Stromal cell of bone marrow (primary cell): ENCODE measurements around the gene MPZL1.

ENCODE experiments used
- DNase-seq: peaks from one replicate; pipeline ENCODE4 v3.0.0-alpha.2; 2012; ENCODE audit warnings: low read depth

The MPZL1 gene

GRCh38 chr1:167721617-167722151 is at the start of gene MPZL1:
Gene MPZL1 (plus strand): TSS chr1:167721982. CDS start chr1:167722152, 170 bp downstream.
- peak; percentile 87 for DNase-seq

- no peak for DNase-seq
Observed at GRCh38 chr1:167672831-167673230, 49.0 kb upstream of the MPZL1 start.

DNA sequence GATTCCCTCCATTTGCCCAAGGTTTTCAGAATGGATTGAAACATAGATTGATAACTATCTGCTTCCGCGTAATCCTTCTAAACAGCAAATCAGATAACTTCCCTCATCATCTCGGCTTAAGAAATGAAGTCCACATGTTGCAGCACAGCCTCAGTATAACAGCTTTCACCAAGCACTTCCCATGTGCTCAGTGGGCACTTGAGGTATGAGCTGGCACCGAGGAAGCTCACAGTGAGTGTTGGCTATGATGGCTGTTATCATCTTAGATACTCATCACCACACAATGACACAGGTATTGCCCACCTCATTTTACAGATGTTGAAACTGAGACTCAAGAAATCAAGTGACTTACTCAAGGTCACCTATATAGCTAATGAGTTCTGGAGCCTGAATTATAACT is 48.5 kb upstream of the MPZL1 start:
- DNase-seq = no peak

- no peak for DNase-seq
Observed at GRCh38 chr1:167674156-167674555, 47.6 kb upstream of the MPZL1 start.

DNA sequence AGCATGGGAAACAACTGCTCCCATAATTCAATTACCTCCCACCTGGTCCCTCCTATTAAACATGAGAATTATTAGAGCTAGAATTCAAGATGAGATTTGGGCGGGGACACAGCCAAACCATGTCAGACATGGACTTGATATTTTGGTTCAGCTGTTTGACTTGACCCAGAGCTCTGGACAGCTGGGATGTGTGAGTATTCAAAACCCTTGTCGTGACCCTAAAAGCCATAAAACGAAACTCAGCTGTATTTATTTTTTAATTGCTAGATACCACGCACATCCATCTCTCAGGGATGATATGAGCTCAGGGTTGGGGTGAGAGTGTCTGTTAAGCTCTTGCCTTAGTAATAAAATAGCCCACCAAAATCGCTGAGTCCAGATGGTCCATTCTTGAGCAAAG is 46.3 kb upstream of the MPZL1 start:
- no peak for DNase-seq

DNA sequence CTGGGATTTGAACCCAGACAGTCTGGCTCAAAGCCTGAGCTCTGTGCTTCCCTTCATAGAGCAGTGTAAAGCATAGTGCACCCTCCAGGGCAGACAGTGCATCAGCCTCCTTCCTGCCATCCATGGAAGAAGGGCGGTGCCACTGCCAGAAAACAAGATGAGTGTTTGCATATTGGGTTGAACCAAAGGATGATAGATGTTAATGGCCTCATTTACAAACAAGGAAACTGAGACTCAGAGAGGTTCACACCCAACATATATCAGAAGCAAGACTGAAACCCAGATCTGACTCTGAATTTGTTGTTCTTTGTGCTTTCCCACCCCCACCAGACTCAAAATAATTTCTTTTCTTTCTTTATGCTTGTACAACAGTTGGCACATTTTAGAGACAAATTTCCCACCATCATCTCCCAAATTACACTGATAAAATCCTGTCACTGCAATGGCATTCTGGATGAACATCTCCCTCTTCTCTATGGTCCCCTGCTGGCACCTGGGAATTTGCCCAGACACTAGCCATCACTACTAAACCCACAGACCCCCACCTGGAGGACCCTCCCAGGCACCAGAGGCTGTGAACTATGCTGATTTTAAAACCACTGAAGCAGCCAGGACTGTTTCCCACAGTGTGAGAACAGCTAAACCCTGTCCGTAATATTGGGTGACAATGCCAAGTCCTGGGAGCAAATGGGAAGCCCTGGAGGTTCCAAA is 45.4 kb upstream of the MPZL1 start:
- DNase-seq = no peak

GRCh38 chr1:167676916-167677848 is 44.6 kb upstream of the MPZL1 start:
- DNase-seq = no peak

DNA sequence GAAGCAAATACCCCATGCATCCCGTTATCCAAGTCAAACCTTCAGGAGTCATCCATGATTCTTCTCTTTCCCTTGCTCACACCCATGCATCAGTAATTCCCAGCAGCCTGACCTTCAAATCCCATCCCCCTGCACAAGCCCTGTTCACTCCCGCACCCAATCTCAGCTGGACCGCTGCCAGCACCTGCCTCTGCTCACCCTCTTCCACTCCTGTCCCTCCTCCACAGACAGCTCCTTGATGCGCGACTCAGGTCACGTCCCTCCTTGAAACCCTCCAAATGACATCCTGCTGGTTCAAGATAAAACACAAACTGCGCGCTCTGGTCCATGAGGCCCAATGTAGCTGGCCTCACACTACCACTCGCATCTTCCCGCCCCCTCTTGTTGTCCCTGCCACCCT is 43.4 kb upstream of the MPZL1 start:
- no peak for DNase-seq

- no peak for DNase-seq
Observed at GRCh38 chr1:167678838-167679237, 42.9 kb upstream of the MPZL1 start.

DNA sequence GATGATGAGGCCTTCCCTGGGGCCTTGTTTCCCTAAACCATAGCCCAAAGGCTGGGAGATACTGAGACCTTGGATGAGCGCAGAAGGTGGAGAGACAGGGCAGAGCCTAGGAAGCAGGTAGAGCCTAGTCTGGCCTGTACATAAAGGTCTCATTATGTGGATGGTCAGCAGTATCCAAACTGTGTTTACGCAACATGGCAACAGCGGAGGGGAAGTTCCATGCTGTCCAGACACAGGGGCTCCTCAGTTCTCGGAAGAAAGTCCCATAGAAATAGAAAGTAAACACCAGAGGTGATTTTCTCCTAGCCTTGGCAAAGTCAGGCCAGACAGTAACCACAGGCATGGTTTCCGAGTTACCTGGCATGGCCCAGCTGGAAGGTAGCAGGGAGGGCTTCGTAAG is 42.1 kb upstream of the MPZL1 start:
- DNase-seq = no peak

DNA sequence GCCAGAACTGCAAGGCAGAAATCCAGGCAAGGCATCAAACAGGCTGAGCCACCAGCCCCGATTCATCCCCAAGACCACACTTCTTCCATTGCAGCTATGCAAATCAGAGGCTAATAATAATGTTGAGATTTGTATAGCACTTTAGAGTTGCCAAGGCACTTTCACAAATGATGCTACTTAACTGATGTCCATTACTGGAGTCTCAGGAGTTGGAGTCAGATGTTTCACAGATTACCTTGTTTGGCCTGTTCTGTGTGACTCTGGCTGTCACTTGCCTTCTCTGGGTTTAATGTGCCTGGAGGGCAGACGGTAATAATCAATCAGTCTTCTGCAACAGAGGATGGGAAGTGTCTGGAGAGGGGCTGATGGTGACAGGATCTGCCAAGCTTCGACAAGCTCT is 40.8 kb upstream of the MPZL1 start:
- DNase-seq = no peak

DNA sequence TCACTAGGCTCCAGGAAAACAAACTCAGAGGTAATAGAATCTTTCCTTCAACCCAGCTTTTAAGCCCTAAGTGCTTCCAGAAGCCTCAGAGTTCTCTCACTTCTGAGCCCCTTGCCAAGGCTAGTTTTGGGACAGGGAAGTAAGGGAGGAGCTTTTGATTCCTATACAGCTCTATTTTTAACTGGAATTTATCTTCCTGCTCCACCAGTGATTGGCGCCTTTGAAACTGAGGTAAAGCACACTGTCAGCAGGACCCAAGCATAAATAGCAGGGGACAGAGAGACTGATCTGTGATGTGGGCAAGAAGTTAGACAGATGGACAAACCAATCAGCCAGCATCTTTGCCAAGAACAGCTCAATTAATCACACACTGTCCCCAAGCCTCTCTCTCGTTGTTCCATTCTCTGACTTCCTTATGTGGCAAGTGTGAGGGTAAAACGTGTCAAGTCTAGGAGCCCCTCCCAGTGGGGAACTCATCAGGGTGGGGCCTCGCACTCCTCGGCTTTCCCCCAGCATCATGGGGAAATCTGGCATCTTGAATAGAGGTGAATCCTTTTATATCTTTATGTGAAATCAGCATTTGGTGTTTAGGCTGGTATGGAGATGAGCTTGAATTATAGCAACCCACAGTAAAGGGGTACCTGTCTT is 40.2 kb upstream of the MPZL1 start:
- DNase-seq = no peak

DNA sequence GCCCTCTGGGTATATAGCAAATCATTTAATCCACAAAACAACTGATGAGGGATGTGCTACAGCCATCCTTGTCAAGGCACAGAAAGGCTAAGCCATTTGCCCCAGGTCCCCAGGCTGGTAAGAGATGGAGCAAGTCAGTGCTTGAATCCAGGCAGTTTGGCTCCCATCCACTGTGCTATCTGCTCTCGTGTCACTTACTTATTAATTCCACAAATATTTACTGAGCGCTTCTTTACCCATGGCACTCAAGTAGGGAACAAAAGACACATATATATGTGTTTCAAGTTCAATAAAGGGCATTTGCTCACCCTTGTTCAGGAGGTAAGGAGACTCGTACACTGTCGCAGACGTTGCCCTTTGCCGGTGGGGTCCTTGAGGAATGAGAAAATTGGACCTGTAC is 38.6 kb upstream of the MPZL1 start:
- no peak for DNase-seq

DNA sequence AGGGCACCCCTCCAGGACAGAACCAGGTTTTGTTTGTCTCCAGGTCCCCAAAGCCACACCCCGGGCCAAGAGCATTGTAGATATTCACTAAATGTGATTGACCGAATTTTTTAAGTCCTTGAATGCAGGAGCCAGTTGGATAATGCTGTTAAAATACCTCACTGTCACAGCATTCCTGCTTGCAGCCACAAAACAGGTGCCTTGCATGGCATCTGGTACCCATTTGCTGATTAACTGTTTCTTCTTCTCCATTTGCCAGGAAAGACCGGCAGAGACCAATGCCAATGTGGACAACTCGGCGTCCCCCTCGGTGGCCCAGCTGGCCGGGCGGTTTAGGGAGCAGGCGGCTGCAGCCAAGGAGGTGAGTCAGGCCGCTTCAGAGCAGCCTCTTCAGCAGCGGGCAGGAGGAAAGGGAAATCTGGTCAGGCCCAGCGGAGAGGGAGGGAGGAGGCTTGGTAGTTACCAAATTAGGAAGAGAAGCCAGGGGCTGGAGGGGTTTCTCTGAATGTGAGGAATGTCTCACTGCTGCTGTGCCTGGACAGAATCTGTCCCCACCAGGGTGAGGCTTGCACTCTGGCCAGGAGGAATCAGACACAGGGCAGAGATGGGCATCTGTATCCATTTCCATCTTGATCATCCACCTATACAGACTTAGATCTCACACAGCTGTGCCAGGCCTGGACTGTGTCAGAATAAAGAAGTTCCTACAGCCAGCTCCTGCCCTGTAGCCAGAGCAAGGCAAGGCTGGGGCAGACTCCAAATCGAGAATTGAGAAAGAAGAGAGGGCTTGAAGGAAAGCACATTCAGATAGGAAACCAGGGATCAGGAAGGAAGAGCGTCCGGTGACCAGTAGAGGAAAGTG is 37.9 kb upstream of the MPZL1 start:
- DNase-seq = no peak

- no peak for DNase-seq
Observed at GRCh38 chr1:167685844-167686243, 35.9 kb upstream of the MPZL1 start.

DNA sequence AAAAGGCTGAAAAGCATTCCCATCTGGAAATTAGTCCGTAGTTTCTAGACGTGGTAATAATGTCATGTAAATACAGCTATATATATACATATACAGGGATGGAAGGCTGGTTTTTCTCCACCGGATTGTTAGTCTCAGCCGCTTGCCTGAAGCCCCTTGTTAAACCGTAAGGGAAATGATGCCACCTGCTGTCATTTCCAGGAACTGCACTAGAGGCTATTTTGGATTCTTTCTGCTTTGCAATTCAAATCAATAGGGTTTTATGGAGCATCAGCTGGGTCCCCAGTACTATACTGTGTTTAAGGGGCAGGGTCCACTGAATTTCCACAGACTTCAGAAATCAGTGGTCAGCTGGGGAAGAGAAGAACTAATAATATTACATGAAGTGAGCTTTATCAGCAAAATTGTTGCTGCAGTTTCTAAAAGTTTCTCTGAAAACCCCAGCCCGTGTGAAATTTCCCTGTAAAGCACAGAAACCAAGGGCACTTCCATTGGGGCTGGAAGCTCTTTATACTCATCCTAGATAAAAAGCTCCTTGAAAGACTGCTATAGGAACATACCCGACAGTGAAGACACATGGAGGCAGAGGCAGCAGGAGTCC is 33.8 kb upstream of the MPZL1 start:
- DNase-seq = peak; percentile 59

DNA sequence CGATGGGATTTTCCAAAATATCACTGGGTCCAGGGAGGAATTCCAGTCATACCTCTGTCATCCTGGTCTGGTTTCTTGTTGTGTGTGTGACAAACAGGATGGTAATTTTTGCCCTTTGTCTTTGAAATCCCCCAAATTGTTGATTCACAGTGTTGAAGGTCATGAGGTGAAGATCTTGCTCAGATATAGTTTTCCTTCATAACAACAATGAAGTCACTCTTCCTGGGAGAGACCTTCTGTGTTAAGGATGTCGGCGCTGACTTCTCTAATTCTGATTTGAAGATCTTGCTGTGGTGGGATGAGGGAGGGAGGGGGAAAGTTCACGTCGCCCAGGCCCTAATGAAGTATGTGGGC is 32.2 kb upstream of the MPZL1 start:
- no peak for DNase-seq

DNA sequence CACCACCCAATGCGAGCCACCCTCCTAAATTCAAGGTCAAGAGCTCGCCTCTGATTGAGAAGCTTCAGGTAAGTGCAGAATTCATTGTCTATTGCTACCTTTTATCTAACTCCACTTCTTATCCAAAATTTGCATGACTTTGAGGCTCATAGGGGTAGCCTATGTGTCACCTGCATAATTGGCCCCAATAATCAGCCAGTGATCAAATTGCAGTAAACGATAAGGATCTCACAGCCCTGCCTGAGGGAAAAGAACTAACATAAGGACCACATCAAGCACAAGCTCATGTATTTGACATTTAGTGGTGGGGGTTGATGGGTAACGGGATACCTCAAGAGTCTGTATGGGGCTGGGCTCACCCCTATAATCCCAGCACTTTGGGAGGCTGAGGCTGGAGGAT is 31.7 kb upstream of the MPZL1 start:
- DNase-seq = no peak

GRCh38 chr1:167693425-167694045 is 28.2 kb upstream of the MPZL1 start:
- DNase-seq = no peak

DNA sequence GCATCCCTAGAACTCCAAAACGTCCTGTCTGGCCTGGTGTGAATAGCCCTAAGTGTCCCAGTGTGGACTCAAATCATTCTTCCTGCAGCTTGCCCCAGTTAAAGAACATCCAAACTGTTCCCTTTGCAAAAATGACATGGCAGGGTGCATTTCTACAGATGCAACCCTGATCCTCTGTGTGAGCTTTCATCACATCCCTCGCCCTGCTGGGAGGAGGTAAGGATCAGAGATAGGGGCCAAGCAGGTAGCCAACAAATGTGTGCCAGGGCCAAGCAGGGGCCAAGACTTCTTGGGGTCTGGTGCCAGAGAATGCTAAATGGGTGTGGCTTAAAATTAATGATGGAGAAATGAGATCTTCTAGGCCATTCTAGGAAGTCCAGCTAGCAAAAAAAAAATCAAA is 27.1 kb upstream of the MPZL1 start:
- no peak for DNase-seq

- no peak for DNase-seq
Observed at GRCh38 chr1:167695147-167695546, 26.6 kb upstream of the MPZL1 start.
